SU-DHL-6 (cell line): ENCODE measurements around the gene DNAH17.
"Not testable (repeated sequence)": the region's sequence is repeated elsewhere in the genome, so short reads cannot be mapped to it uniquely, and the experiment has no call there.

Experiments used
- H2AFZ ChIP-seq: fragments of 200-600 bp; sonication (generic); 2 replicates; pipeline ENCODE4 v1.6.1; 2014; ENCODE audit warnings: low read depth, mild to moderate bottlenecking, moderate library complexity, mixed read lengths, antibody characterized with exemption, low read length; ENCODE audit not compliant: severe bottlenecking
- H3F3A ChIP-seq: fragments of 200-600 bp; shearing (Covaris generic); 2 replicates; pipeline ENCODE4 v1.6.0; 2016; ENCODE audit warnings: antibody characterized with exemption, mild to moderate bottlenecking; ENCODE audit not compliant: insufficient read depth
- H3K27ac ChIP-seq: fragments of 200-600 bp; sonication (generic); 2 replicates; pipeline ENCODE4 v1.5.1; 2016; ENCODE audit warnings: low read depth, mild to moderate bottlenecking, low read length, moderate library complexity, mixed read lengths
- H3K27me3 ChIP-seq: fragments of 200-600 bp; sonication (generic), shearing (Covaris generic); 2 replicates; pipeline ENCODE4 v1.6.0; 2014; ENCODE audit warnings: mild to moderate bottlenecking, low read length
- H3K36me3 ChIP-seq: fragments of 200-600 bp; sonication (generic); 2 replicates; pipeline ENCODE4 v1.6.1; 2014; ENCODE audit warnings: mild to moderate bottlenecking, low read length, mixed read lengths
- H3K4me2 ChIP-seq: fragments of 300-600, 200-600 bp; shearing (Covaris generic), sonication (generic); 2 replicates; pipeline ENCODE4 v1.6.0; 2014; ENCODE audit warnings: low read length, low read depth, mild to moderate bottlenecking; ENCODE audit not compliant: poor library complexity, severe bottlenecking
- H3K4me3 ChIP-seq: fragments of 200-600 bp; sonication (generic); 2 replicates; pipeline ENCODE4 v1.5.1; 2014; ENCODE audit warnings: antibody characterized with exemption, low read length, mild to moderate bottlenecking, mixed read lengths; ENCODE audit not compliant: insufficient read depth, poor library complexity, severe bottlenecking
- H3K79me2 ChIP-seq: fragments of 200-600 bp; sonication (generic); 2 replicates; pipeline ENCODE4 v1.6.1; 2014; ENCODE audit warnings: mild to moderate bottlenecking, low read length, moderate library complexity; ENCODE audit not compliant: insufficient read depth
- H3K9ac ChIP-seq: fragments of 200-600 bp; sonication (generic); 2 replicates; pipeline ENCODE4 v1.7.0; 2014; ENCODE audit warnings: mild to moderate bottlenecking, low read length
- H3K9me2 ChIP-seq: fragments of 200-600 bp; sonication (generic); replicated peaks from 2 replicates; pipeline ENCODE4 v1.6.1; 2014; ENCODE audit warnings: low read length; ENCODE audit not compliant: insufficient read depth
- H3K9me3 ChIP-seq: fragments of 200-600 bp; sonication (generic); 2 replicates; pipeline ENCODE4 v1.6.1; 2014; ENCODE audit warnings: low read length, mixed read lengths; ENCODE audit not compliant: insufficient read depth
- H4K20me1 ChIP-seq: fragments of 200-600 bp; sonication (generic); 2 replicates; pipeline ENCODE4 v1.6.1; 2014; ENCODE audit warnings: low read depth, mild to moderate bottlenecking, antibody characterized with exemption, low read length, moderate library complexity, mixed read lengths
- CTCF ChIP-seq: fragments of 200-600 bp; sonication (generic); IDR thresholded peaks from one replicate; pipeline ENCODE4 v1.5.1; 2017; ENCODE audit warnings: antibody characterized with exemption, mild to moderate bottlenecking, low read length, moderate library complexity; ENCODE audit not compliant: insufficient read depth, poor library complexity, severe bottlenecking
- EZH2phosphoT487 ChIP-seq: fragments of 200-600 bp; sonication (generic), shearing (Covaris generic); conservative IDR thresholded peaks from 2 replicates; pipeline ENCODE4 v1.6.1; 2018; ENCODE audit warnings: mild to moderate bottlenecking, antibody characterized with exemption, low read length, moderate library complexity, mixed read lengths

The DNAH17 gene

GRCh38 chr17:78468366-78468765, 108.8 kb downstream of the DNAH17 start:
- Histone ChIP-seq H3K4me2 (no peak overlapping the region), H2AFZ (no peak overlapping the region), H3F3A (no peaks in the 10 kb centered on the region), H3K27me3 (no peaks in the 10 kb centered on the region), H3K27ac (no peak overlapping the region), H3K36me3 (no peaks in the 10 kb centered on the region), H3K9me2 (no peaks in the 10 kb centered on the region), H4K20me1 (no peaks in the 10 kb centered on the region), H3K4me3 (no peak overlapping the region), H3K9ac (no peak overlapping the region), H3K9me3 (no peaks in the 10 kb centered on the region), H3K79me2 (no peaks in the 10 kb centered on the region)
- TF ChIP-seq CTCF (no peak), EZH2phosphoT487 (no peak)

- no peaks in the 10 kb centered on the region for H3K9me2 ChIP-seq
- no peaks in the 10 kb centered on the region for H3K79me2 ChIP-seq
- H3K9me3 ChIP-seq, result no peaks in the 10 kb centered on the region
- H3K4me3 ChIP-seq, result no peak overlapping the region
- H3K27ac ChIP-seq, result no peak overlapping the region
- H4K20me1 ChIP-seq, result no peaks in the 10 kb centered on the region
- no peak overlapping the region for H2AFZ ChIP-seq
- TF ChIP-seq EZH2phosphoT487 (no peak), CTCF (no peak)
- no peaks in the 10 kb centered on the region for H3K27me3 ChIP-seq
- no peak overlapping the region for H3K4me2 ChIP-seq
- H3K9ac ChIP-seq, result no peak overlapping the region
- no peaks in the 10 kb centered on the region for H3K36me3 ChIP-seq
- no peaks in the 10 kb centered on the region for H3F3A ChIP-seq
Measured at GRCh38 chr17:78466786-78467715, 110.1 kb downstream of the DNAH17 start.

GRCh38 chr17:78466109-78466785, 110.9 kb downstream of the DNAH17 start:
- H3F3A ChIP-seq, H3K9me3 ChIP-seq, H3K4me3 ChIP-seq, H3K36me3 ChIP-seq, H3K9me2 ChIP-seq, H3K4me2 ChIP-seq, H3K79me2 ChIP-seq, H3K27ac ChIP-seq, H2AFZ ChIP-seq, H3K27me3 ChIP-seq, H3K9ac ChIP-seq, H4K20me1 ChIP-seq: not testable (repeated sequence)

GRCh38 chr17:78462148-78462547, 115.0 kb downstream of the DNAH17 start:
- no peaks in the 10 kb centered on the region for H4K20me1 ChIP-seq

More at GRCh38 chr17:78462148-78462547, 115.0 kb downstream of the DNAH17 start:
- Histone ChIP-seq H3K27ac (no peak overlapping the region), H2AFZ (no peak overlapping the region), H3K36me3 (no peaks in the 10 kb centered on the region), H3K4me2 (no peak overlapping the region), H3K79me2 (no peaks in the 10 kb centered on the region), H3K9me3 (no peaks in the 10 kb centered on the region), H3F3A (no peaks in the 10 kb centered on the region), H3K9me2 (no peaks in the 10 kb centered on the region), H3K9ac (no peak overlapping the region), H3K4me3 (no peak overlapping the region), H3K27me3 (no peaks in the 10 kb centered on the region)
- TF ChIP-seq CTCF (no peak), EZH2phosphoT487 (no peak)
